AG10803 (cell line): ENCODE measurements around the gene FOXP1.

Source experiments
- DNase-seq: peaks from one replicate; pipeline ENCODE4 v3.0.0; 2010; ENCODE audit warnings: low read depth
- H3K4me3 ChIP-seq: 2 replicates; pipeline ENCODE4 v1.5.1; 2011; ENCODE audit warnings: mild to moderate bottlenecking, low read length, control low read depth
- TF ChIP-seq, protein P1 (sequence below): conservative IDR thresholded peaks from 2 replicates; pipeline ENCODE4 v1.5.1; 2011; ENCODE audit warnings: mild to moderate bottlenecking, low read length, control low read depth, inconsistent platforms

FOXP1 gene

DNA sequence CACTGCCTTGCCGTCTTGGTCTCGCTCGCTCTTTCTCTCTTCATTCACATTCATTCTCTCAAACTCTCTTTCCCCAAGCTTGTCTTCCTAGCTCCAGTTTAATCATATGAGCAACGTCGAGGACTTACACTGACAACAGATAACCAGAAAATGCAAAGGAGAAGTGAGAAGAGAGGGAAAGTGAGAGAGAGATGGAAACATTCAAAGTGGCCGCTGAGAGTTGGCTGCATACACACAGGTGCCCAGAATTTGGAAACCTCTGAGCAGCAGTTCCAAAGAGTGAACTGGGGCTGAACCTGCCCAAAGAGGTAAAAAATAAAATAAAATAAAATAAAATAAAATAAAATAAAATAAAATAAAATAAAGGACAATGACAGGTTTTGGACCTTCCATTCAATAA, 583.0 kb downstream of the FOXP1 start:
- TF ChIP-seq, protein P1, sequence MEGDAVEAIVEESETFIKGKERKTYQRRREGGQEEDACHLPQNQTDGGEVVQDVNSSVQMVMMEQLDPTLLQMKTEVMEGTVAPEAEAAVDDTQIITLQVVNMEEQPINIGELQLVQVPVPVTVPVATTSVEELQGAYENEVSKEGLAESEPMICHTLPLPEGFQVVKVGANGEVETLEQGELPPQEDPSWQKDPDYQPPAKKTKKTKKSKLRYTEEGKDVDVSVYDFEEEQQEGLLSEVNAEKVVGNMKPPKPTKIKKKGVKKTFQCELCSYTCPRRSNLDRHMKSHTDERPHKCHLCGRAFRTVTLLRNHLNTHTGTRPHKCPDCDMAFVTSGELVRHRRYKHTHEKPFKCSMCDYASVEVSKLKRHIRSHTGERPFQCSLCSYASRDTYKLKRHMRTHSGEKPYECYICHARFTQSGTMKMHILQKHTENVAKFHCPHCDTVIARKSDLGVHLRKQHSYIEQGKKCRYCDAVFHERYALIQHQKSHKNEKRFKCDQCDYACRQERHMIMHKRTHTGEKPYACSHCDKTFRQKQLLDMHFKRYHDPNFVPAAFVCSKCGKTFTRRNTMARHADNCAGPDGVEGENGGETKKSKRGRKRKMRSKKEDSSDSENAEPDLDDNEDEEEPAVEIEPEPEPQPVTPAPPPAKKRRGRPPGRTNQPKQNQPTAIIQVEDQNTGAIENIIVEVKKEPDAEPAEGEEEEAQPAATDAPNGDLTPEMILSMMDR = no peak
- no peak for DNase-seq
- no peak overlapping the region for H3K4me3 ChIP-seq

DNA sequence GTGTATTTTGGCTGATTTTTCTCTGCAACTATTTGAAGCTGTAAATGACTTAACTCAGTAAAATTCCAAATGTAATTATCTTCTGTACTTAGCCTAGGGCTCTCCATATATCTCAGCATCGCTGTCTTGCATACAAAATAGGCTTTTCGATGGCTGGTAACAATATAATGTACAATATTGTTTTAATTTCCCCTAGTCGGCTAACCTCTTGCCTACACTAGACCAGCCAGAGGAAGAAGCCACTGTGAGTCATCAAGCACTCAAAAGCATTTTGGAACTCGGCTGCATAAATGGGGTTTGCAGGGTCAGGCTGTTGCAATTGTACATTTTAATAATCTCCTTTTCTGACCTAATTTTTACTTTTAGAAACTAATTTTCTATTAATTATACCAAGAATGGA, 583.8 kb downstream of the FOXP1 start:
- TF ChIP-seq, protein P1 = no peak
- DNase-seq = peak; percentile 75
- no peak overlapping the region for H3K4me3 ChIP-seq

DNA sequence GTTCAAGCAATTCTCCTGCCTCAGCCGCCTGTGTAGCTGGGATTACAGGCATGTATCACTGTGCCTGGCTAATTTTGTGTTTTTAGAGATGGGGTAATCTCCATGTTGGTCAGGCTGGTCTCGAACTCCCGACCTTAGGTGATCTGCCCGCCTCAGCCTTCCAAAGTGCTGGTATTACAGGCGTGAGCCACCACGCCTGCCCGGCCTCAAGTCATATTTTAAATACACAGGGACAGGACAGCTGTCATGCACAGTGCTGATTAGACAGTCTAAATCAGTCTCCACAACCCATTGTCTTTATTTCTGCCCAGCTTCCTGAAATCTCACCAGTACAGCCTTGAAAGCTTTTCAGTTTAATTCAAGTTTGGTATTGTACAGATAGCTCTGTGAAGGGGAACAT, 587.4 kb downstream of the FOXP1 start:
- H3K4me3 ChIP-seq = no peak overlapping the region
- no peak for DNase-seq
- TF ChIP-seq, protein P1 = no peak

- no peak for DNase-seq
- TF ChIP-seq, protein P1 = no peak
These were observed 588.9 kb downstream of the FOXP1 start for GRCh38 chr3:70994644-70995043.

DNA sequence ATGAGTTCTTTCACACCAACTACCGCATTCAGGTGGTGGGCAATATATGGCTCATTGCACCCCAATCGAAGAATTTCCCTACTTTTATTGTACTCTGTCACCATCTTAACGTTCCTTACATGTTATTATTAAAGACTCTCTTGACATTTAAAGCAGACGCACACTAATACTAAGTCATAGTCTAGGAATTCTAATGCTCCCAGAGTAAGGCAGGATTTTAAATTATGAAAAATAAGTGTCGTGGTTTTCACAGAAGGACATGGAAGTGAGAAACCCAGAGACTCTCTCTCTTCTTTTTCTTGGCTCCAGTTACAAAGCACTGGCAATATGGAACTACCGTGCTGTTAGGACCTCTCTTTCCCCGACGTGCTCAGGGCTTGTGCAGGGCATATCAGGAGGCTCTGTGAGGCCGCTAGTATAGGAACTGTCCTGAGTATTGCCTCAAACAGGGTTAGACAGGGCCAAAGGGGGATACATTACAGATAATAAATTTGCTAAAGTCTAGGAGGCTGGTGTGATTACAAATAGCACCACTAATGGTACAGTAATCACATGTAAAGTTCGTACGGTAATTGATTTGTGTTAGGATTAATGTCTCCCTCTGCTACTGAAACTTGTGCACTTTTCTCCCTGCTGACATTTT, 590.8 kb downstream of the FOXP1 start:
- H3K4me3 ChIP-seq = no peak overlapping the region
- peak; percentile 22 for DNase-seq
- TF ChIP-seq, protein P1 = no peak

More at GRCh38 chr3:70994644-70995043, 588.9 kb downstream of the FOXP1 start:
- no peak overlapping the region for H3K4me3 ChIP-seq

DNA sequence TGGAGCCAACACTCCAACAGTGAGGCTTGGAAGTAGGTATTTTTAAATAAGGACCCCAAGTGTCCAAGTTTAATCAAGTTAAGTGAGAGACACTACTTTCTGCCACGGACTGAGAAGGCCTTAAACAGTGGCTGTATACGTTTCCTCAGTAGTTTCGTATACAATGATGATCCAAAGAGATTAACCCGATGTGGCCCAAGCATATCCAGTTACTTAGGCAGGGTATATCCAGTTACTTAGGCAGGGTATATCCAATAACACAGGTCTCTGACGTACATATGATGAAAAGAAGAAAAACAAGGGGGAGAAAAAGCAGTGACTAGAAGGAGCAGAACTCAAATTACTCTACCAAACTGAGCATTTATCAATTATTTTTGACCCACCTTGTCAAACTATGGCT, 591.4 kb downstream of the FOXP1 start:
- TF ChIP-seq, protein P1 = no peak
- no peak for DNase-seq
- H3K4me3 ChIP-seq = no peak overlapping the region

- no peak overlapping the region for H3K4me3 ChIP-seq
- TF ChIP-seq, protein P1 = no peak
- DNase-seq = peak; percentile 33
These were observed 592.8 kb downstream of the FOXP1 start for GRCh38 chr3:70990723-70991122.
